Transverse colon (tissue), 4 donors: ENCODE results near the gene FAM110A. TPM values are rescaled to one million over a fixed set of nuclear protein-coding genes. Genes with fewer than 3 reads are reported as not detected.
A peak's percentile ranks its signal among the peaks of the same experiment; 100 is the strongest.
"Not testable (repeated sequence)": the region's sequence is repeated elsewhere in the genome, so short reads cannot be mapped to it uniquely, and the experiment has no call there.

Experiments
- DNase-seq: peaks from one replicate; pipeline ENCODE4 v3.0.0-alpha.2; 2019
- H3K27ac ChIP-seq, 4 donors: fragments of 200-600 bp; sonication (generic); 2 replicates each; pipeline ENCODE4 v1.5.1; 2016 to 2018; ENCODE audit warnings: inconsistent platforms in 4 of 4
- H3K27me3 ChIP-seq: fragments of 200-600 bp; sonication (generic); 2 replicates; pipeline ENCODE4 v1.5.1; 2017; ENCODE audit warnings: inconsistent platforms
- H3K36me3 ChIP-seq, 4 donors: fragments of 200-600 bp; sonication (generic); 2 replicates each; pipeline ENCODE4 v1.5.1; 2017 to 2019; ENCODE audit warnings: inconsistent platforms in 4 of 4
- H3K4me1 ChIP-seq, 4 donors: fragments of 200-600 bp; sonication (generic); 2 replicates each; pipeline ENCODE4 v1.5.1; 2017 to 2020; ENCODE audit warnings: inconsistent platforms in 4 of 4
- H3K4me3 ChIP-seq, 4 donors: fragments of 200-600 bp; sonication (generic); 1 replicate in 1 of 4; 2 replicates in 3 of 4; pipeline versions ENCODE4 v1.5.1 to v1.6.1; 2017 to 2019; ENCODE audit warnings: inconsistent platforms in 4 of 4
- H3K9me3 ChIP-seq, 2 donors: fragments of 200-600 bp; sonication (generic); 2 replicates each; pipeline ENCODE4 v1.5.1; 2017 to 2019; ENCODE audit warnings: inconsistent platforms in 2 of 2
- CTCF ChIP-seq, 5 experiments: fragments of 200-600 bp in 3 of 5; fragments of 450-650 bp in 2 of 5; sonication (generic) in 3 of 5; IDR thresholded peaks; 1 replicate in 2 of 5; 2 replicates in 3 of 5; pipeline ENCODE4 v1.5.1; 2016 to 2017; ENCODE audit warnings: antibody characterized with exemption in 5 of 5, inconsistent platforms in 3 of 5, mild to moderate bottlenecking in 2 of 5, moderate library complexity in 1 of 5
- EP300 ChIP-seq: sonication (generic); formaldehyde crosslinking; IDR thresholded peaks from one replicate; pipeline ENCODE4 v1.6.1; 2017; ENCODE audit warnings: antibody characterized with exemption, low read depth
- POLR2A ChIP-seq: fragments of 450-650 bp; IDR thresholded peaks from one replicate; pipeline ENCODE4 v1.6.1; 2016; ENCODE audit warnings: antibody characterized with exemption, mild to moderate bottlenecking, moderate library complexity
- POLR2AphosphoS5 ChIP-seq, 3 donors: sonication (generic); formaldehyde crosslinking; IDR thresholded peaks; one replicate each; pipeline ENCODE4 v1.6.1; 2016; ENCODE audit warnings: antibody characterized with exemption in 3 of 3
- WGBS, 2 donors: methylation state at CpG; one replicate each; pipeline ENCODE4 v1.1.5; 2018; ENCODE audit warnings: low coverage in 1 of 2; 5-methylcytosine and 5-hydroxymethylcytosine counted together
- in situ Hi-C, 4 donors: fragments of 200-750 bp; cut with MboI; loops; one replicate each; pipeline versions ENCODE4 v1.15.0 to v1.15.1; 2017; ENCODE audit warnings: low sequenced_read_pairs in 3 of 4, low pct_ligation_motif_present in 1 of 4, low pct_unique_long_range_greater_than_20kb in 1 of 4
- intact Hi-C: fragments of 100-400 bp; cut with DNase I; formaldehyde crosslinking; loops from one replicate; pipeline ENCODE4 v1.15.1; 2023; ENCODE audit warnings: low total_unique reads
- total RNA-seq, 4 donors: library from RNA; depleted of rRNA; stranded (reverse); fragments of >200 nt; gene quantifications; one replicate each; pipeline ENCODE4 v1.1.0, GENCODE V29; 2016

Gene FAM110A
- total RNA-seq, 4 donors from 2014 or later, result 4.0 to 14.6 (median 6.9) TPM

GRCh38 chr20:796921-797320 lies 36.6 kb upstream of the FAM110A start:
- H3K27ac ChIP-seq, result no peak overlapping the region
- DNase-seq, result peak; percentile 82
- TF ChIP-seq POLR2A (no peak), EP300 (no peak), POLR2AphosphoS5 (IDR thresholded peaks at IDR 0.05) (no peak), CTCF (IDR thresholded peaks at IDR 0.05) (no peak)

GRCh38 chr20:798746-799145 lies 34.8 kb upstream of the FAM110A start:
- intact Hi-C loops, in situ Hi-C loops, H3K27me3 ChIP-seq, H3K36me3 ChIP-seq, H3K4me3 ChIP-seq, H3K9me3 ChIP-seq, H3K27ac ChIP-seq, H3K4me1 ChIP-seq, DNase-seq: not testable (repeated sequence)
- WGBS, 2 donors, result 71 to 83% methylated on average over 3 to 5 of the region's 5 CpGs

More at GRCh38 chr20:796921-797320, 36.6 kb upstream of the FAM110A start:
- intact Hi-C loops (no loop called here), in situ Hi-C loops (no loop called here)
- no peaks in the 10 kb centered on the region for H3K27me3 ChIP-seq
- no peaks in the 10 kb centered on the region for H3K4me1 ChIP-seq
- H3K9me3 ChIP-seq, result peaks cover 6% of the 10 kb centered on the region in 2 donors
- H3K4me3 ChIP-seq, result no peak overlapping the region
- 24 to 51% methylated on average over 3 of the region's 3 CpGs for WGBS, 2 donors
- no peaks in the 10 kb centered on the region for H3K36me3 ChIP-seq

GRCh38 chr20:800026-800425 lies 33.5 kb upstream of the FAM110A start:
- 83 to 90% methylated on average over 1 to 7 of the region's 7 CpGs for WGBS, 2 donors
- H3K4me3 ChIP-seq, H3K36me3 ChIP-seq, H3K9me3 ChIP-seq, DNase-seq, H3K4me1 ChIP-seq, H3K27ac ChIP-seq, H3K27me3 ChIP-seq, intact Hi-C loops: not testable (repeated sequence)
- in situ Hi-C loops, result loop anchor here in 3 of 4 donors (25.0 kb wide), 2 partner anchors 312 to 412 kb away; partner anchors contain the start of genes C20orf202 (in 2 of the 3) and PSMF1 (in 1 of the 3)

GRCh38 chr20:801678-802077 lies 31.8 kb upstream of the FAM110A start:
- Histone ChIP-seq H3K27me3 (no peaks in the 10 kb centered on the region), H3K27ac (no peak overlapping the region), H3K9me3 (peaks cover 4 to 9% of the 10 kb centered on the region in 2 donors), H3K4me1 (no peaks in the 10 kb centered on the region), H3K36me3 (no peaks in the 10 kb centered on the region), H3K4me3 (no peak overlapping the region)
- no peak for TF ChIP-seq CTCF (IDR thresholded peaks at IDR 0.05)
- TF ChIP-seq POLR2AphosphoS5 (IDR thresholded peaks at IDR 0.05), result no peak
- TF ChIP-seq POLR2A, result no peak
- TF ChIP-seq EP300, result no peak
- 60 to 89% methylated on average over 1 to 3 of the region's 3 CpGs for WGBS, 2 donors
- in situ Hi-C loops (loop anchor here in 3 of 4 donors (25.0 kb wide), 2 partner anchors 311 to 411 kb away; partner anchors contain the start of genes C20orf202 (in 2 of the 3) and PSMF1 (in 1 of the 3)), intact Hi-C loops (no loop called here)
- DNase-seq, result no peak

GRCh38 chr20:805713-806112 lies 27.8 kb upstream of the FAM110A start:
- peaks cover 2% of the 10 kb centered on the region for H3K27me3 ChIP-seq
- in situ Hi-C loops, result loop anchor here in 3 of 4 donors (25.0 kb wide), 2 partner anchors 307 to 407 kb away; partner anchors contain the start of genes C20orf202 (in 2 of the 3) and PSMF1 (in 1 of the 3)
- H3K27ac ChIP-seq, result no peak overlapping the region
- TF ChIP-seq CTCF (IDR thresholded peaks at IDR 0.05) (no peak), POLR2A (no peak), EP300 (no peak), POLR2AphosphoS5 (IDR thresholded peaks at IDR 0.05) (no peak)
- intact Hi-C loops, result no loop called here
- DNase-seq, result no peak
- H3K36me3 ChIP-seq, result no peaks in the 10 kb centered on the region
- H3K4me3 ChIP-seq, result no peak overlapping the region
- 29 to 42% methylated on average over 1 of the region's 1 CpG for WGBS, 2 donors
- peaks cover 6 to 9% of the 10 kb centered on the region in 2 donors for H3K9me3 ChIP-seq
- no peaks in the 10 kb centered on the region for H3K4me1 ChIP-seq

- DNase-seq, result not testable (repeated sequence)
Measured at GRCh38 chr20:811776-812434, 21.6 kb upstream of the FAM110A start.

GRCh38 chr20:812435-812814 lies 21.1 kb upstream of the FAM110A start:
- intact Hi-C loops, H3K36me3 ChIP-seq, H3K9me3 ChIP-seq, H3K27me3 ChIP-seq, DNase-seq, H3K4me3 ChIP-seq, H3K4me1 ChIP-seq, H3K27ac ChIP-seq: not testable (repeated sequence)
- in situ Hi-C loops, result loop anchor here (10.0 to 25.0 kb wide), 3 partner anchors 300 to 402 kb away; partner anchors contain the start of genes C20orf202 (in 2 of the 4) and PSMF1 (in 1 of the 4)
- WGBS, 2 donors, result 58% methylated on average over 2 of the region's 2 CpGs; no CpG with 5 or more reads in 1 of the 2 donors

More at GRCh38 chr20:811776-812434, 21.6 kb upstream of the FAM110A start:
- H3K4me3 ChIP-seq, H3K9me3 ChIP-seq, H3K36me3 ChIP-seq, H3K27ac ChIP-seq, H3K27me3 ChIP-seq, intact Hi-C loops, H3K4me1 ChIP-seq: not testable (repeated sequence)
- WGBS, 2 donors, result 70 to 91% methylated on average over 6 to 13 of the region's 13 CpGs
- in situ Hi-C loops, result loop anchor here (10.0 to 25.0 kb wide), 3 partner anchors 300 to 403 kb away; partner anchors contain the start of genes C20orf202 (in 2 of the 4) and PSMF1 (in 1 of the 4)
